ENCODE data around the gene CHD1. TPM values are rescaled to one million over a fixed set of nuclear protein-coding genes. Genes with fewer than 3 reads are reported as not detected.

Gene CHD1
- total RNA-seq, 2 experiments from 2014 or later, result 217 to 228 TPM

GRCh38 chr5:98975682-98976407, 47.0 kb upstream of the CHD1 start:
- Histone ChIP-seq H3K9me3 (ENCODE audit: control insufficient read depth in 1 of 2, insufficient read depth in 1 of 2, low read length in 2 of 2) (no peaks in the 10 kb centered on the region), H3K27ac (ENCODE audit: low read depth in 1 of 2, low read length in 2 of 2) (no peak overlapping the region), H3K4me1 (ENCODE audit: insufficient read depth, low read length) (peaks cover 7% of the 10 kb centered on the region), H3K36me3 (ENCODE audit: insufficient read depth, low read length) (no peaks in the 10 kb centered on the region), H3K27me3 (ENCODE audit: control insufficient read depth in 1 of 2, insufficient read depth in 2 of 2, low read length in 2 of 2) (no peaks in the 10 kb centered on the region), H3K4me3 (ENCODE audit: low read length) (no peak overlapping the region)
- TF ChIP-seq CTCF (IDR thresholded peaks at IDR 0.05), result no peak
- POLR2A ChIA-PET, result interaction anchor here (1.3 to 1.4 kb wide), 2 partner anchors 46 to 49 kb away, joined by 3 read pairs; no protein-coding TSS in a partner anchor
- DNase-seq, result peak in 1 of 14 experiments; percentile 14
- CTCF ChIA-PET, result no interaction called here
- Mint-ChIP-seq H3K9me3 (no peaks in the 10 kb centered on the region), H3K36me3 (ENCODE audit: low read depth) (no peaks in the 10 kb centered on the region), H3K27ac (no peak overlapping the region), H3K4me1 (ENCODE audit: low read depth) (peaks cover 26% of the 10 kb centered on the region), H3K27me3 (no peaks in the 10 kb centered on the region), H3K4me3 (no peak overlapping the region)
- intact Hi-C loops (cut with DNase I, micrococcal nuclease), result no loop called here
- ATAC-seq (ENCODE audit: poor library complexity), result no peak

- Histone ChIP-seq H3K4me3 (ENCODE audit: low read length) (no peak overlapping the region), H3K27ac (ENCODE audit: low read depth in 1 of 2, low read length in 2 of 2) (no peak overlapping the region), H3K36me3 (ENCODE audit: insufficient read depth, low read length) (no peaks in the 10 kb centered on the region), H3K9me3 (ENCODE audit: control insufficient read depth in 1 of 2, insufficient read depth in 1 of 2, low read length in 2 of 2) (no peaks in the 10 kb centered on the region), H3K4me1 (ENCODE audit: insufficient read depth, low read length) (peaks cover 7% of the 10 kb centered on the region), H3K27me3 (ENCODE audit: control insufficient read depth in 1 of 2, insufficient read depth in 2 of 2, low read length in 2 of 2) (no peaks in the 10 kb centered on the region)
- DNase-seq (no peak), ATAC-seq (ENCODE audit: poor library complexity) (peak; percentile 32)
- ChIA-PET CTCF (no interaction called here), POLR2A (interaction anchor here (1.3 to 1.4 kb wide), 2 partner anchors 45 to 48 kb away, joined by 3 read pairs; no protein-coding TSS in a partner anchor)
- Mint-ChIP-seq H3K4me1 (ENCODE audit: low read depth) (peaks cover 26% of the 10 kb centered on the region), H3K36me3 (ENCODE audit: low read depth) (no peaks in the 10 kb centered on the region), H3K27me3 (no peaks in the 10 kb centered on the region), H3K4me3 (no peak overlapping the region), H3K27ac (no peak overlapping the region), H3K9me3 (no peaks in the 10 kb centered on the region)
- intact Hi-C loops (cut with DNase I, micrococcal nuclease), result no loop called here
- no peak for TF ChIP-seq CTCF (IDR thresholded peaks at IDR 0.05)
These were observed 46.4 kb upstream of the CHD1 start for GRCh38 chr5:98975223-98975622.

GRCh38 chr5:98969400-98969799, 40.6 kb upstream of the CHD1 start:
- intact Hi-C loops (cut with DNase I, micrococcal nuclease), result no loop called here
- H3K27ac Mint-ChIP-seq, result no peak overlapping the region
- Histone ChIP-seq H3K27ac (ENCODE audit: low read depth in 1 of 2, low read length in 2 of 2) (no peak overlapping the region), H3K27me3 (ENCODE audit: control insufficient read depth in 1 of 2, insufficient read depth in 2 of 2, low read length in 2 of 2) (no peaks in the 10 kb centered on the region), H3K9me3 (ENCODE audit: control insufficient read depth in 1 of 2, insufficient read depth in 1 of 2, low read length in 2 of 2) (no peaks in the 10 kb centered on the region), H3K4me1 (ENCODE audit: insufficient read depth, low read length) (no peaks in the 10 kb centered on the region), H3K36me3 (ENCODE audit: insufficient read depth, low read length) (no peaks in the 10 kb centered on the region), H3K4me3 (ENCODE audit: low read length) (no peak overlapping the region)
- H3K4me1 Mint-ChIP-seq (ENCODE audit: low read depth), result no peaks in the 10 kb centered on the region
- no peaks in the 10 kb centered on the region for H3K36me3 Mint-ChIP-seq (ENCODE audit: low read depth)
- ChIA-PET POLR2A (interaction anchor here (0.7 kb wide), 1 partner anchor 65 kb away, joined by 3 read pairs; no protein-coding TSS in a partner anchor), CTCF (interaction anchor here (1.1 kb wide), 1 partner anchor 9 kb away, joined by 3 read pairs; no protein-coding TSS in a partner anchor)
- no peak for DNase-seq
- no peak overlapping the region for H3K4me3 Mint-ChIP-seq
- H3K27me3 Mint-ChIP-seq, result no peaks in the 10 kb centered on the region
- H3K9me3 Mint-ChIP-seq, result no peaks in the 10 kb centered on the region
- TF ChIP-seq CTCF (IDR thresholded peaks at IDR 0.05), result no peak
- ATAC-seq (ENCODE audit: poor library complexity), result no peak

Measured in CD4-positive, alpha-beta T cell (primary cell).